WTC11 (cell line): Measurements from ENCODE around the gene ARMC8. TPM values are rescaled to one million over a fixed set of nuclear protein-coding genes. Genes with fewer than 3 reads are reported as not detected.

Experiments
- ATAC-seq: fragments of 200-7000 bp; cut with Tn5 transposase; 2 replicates; pipeline ENCODE4 v1.10.0; 2021; ENCODE audit warnings: mild to moderate bottlenecking, moderate library complexity
- CTCF ChIA-PET: fragments of 300-600 bp; sonication (Branson Sonifier 250); formaldehyde crosslinking; loops from one replicate; lab custom pipeline; 2021; ENCODE audit warnings: antibody characterized with exemption; lab: Charles Lee
- POLR2A ChIA-PET: fragments of 350-600 bp; sonication (Branson Sonifier 250); formaldehyde crosslinking; loops from one replicate; lab custom pipeline; 2021; ENCODE audit warnings: antibody characterized with exemption; lab: Charles Lee
- DNase-seq: peaks from one replicate; pipeline ENCODE4 v3.0.0; 2021; ENCODE audit warnings: low spot score
- H3K27ac Mint-ChIP-seq: 2 replicates; pipeline ENCODE4 v1.8.0; 2021; ENCODE audit warnings: mixed read lengths
- H3K27me3 Mint-ChIP-seq: 2 replicates; pipeline ENCODE4 v1.8.0; 2021; ENCODE audit warnings: low read depth, mild to moderate bottlenecking, moderate library complexity, mixed read lengths
- H3K36me3 Mint-ChIP-seq: 2 replicates; pipeline ENCODE4 v1.8.0; 2021; ENCODE audit warnings: mixed read lengths
- H3K4me1 Mint-ChIP-seq: 2 replicates; pipeline ENCODE4 v1.8.0; 2022; ENCODE audit warnings: mixed read lengths
- H3K4me3 Mint-ChIP-seq: 2 replicates; pipeline ENCODE4 v1.8.0; 2021; ENCODE audit warnings: mild to moderate bottlenecking, moderate library complexity, mixed read lengths
- H3K9me3 Mint-ChIP-seq: 2 replicates; pipeline ENCODE4 v1.8.0; 2021; ENCODE audit warnings: mixed read lengths
- CTCF ChIP-seq: fragments of 200-600 bp; IDR thresholded peaks from 2 replicates; pipeline ENCODE4 v1.8.0; 2022; ENCODE audit warnings: antibody characterized with exemption
- ETV6 ChIP-seq: sonication (generic); formaldehyde crosslinking; IDR thresholded peaks from 2 replicates; pipeline ENCODE4 v1.8.1; 2022; ENCODE audit warnings: mild to moderate bottlenecking, missing genetic modification reagents
- NFE2L1 ChIP-seq: sonication (generic); formaldehyde crosslinking; IDR thresholded peaks from 2 replicates; pipeline ENCODE4 v1.8.1; 2023; ENCODE audit warnings: missing genetic modification reagents
- NR1H2 ChIP-seq: sonication (generic); formaldehyde crosslinking; IDR thresholded peaks from 2 replicates; pipeline ENCODE4 v1.9.0; 2021; ENCODE audit warnings: mild to moderate bottlenecking, moderate library complexity, missing genetic modification reagents
- PRDM15 ChIP-seq: sonication (generic); formaldehyde crosslinking; IDR thresholded peaks from 2 replicates; pipeline ENCODE4 v1.8.0; 2022; ENCODE audit warnings: missing genetic modification reagents
- PREB ChIP-seq: sonication (generic); formaldehyde crosslinking; IDR thresholded peaks from 2 replicates; pipeline ENCODE4 v1.8.1; 2022; ENCODE audit warnings: mild to moderate bottlenecking, missing genetic modification reagents, moderate library complexity, borderline replicate concordance
- STAT6 ChIP-seq: sonication (generic); formaldehyde crosslinking; conservative IDR thresholded peaks from 2 replicates; pipeline ENCODE4 v1.8.1; 2023; ENCODE audit warnings: mild to moderate bottlenecking, low read depth, missing genetic modification reagents, moderate library complexity
- USF2 ChIP-seq: sonication (generic); formaldehyde crosslinking; IDR thresholded peaks from 2 replicates; pipeline ENCODE4 v1.8.1; 2023; ENCODE audit warnings: mild to moderate bottlenecking, missing genetic modification reagents, moderate library complexity
- ZNF512 ChIP-seq: sonication (generic); formaldehyde crosslinking; IDR thresholded peaks from 2 replicates; pipeline ENCODE4 v1.8.1; 2022; ENCODE audit warnings: missing genetic modification reagents, borderline replicate concordance
- total RNA-seq: library from RNA; stranded (reverse); gene quantifications from 3 replicates; pipeline ENCODE4 v1.2.3, GENCODE V29; 2021

Gene ARMC8
- total RNA-seq, 1 experiment from 2014 or later, result 44.9 TPM

- TF ChIP-seq PRDM15 (CRISPR knock-in tag), result no peak
- TF ChIP-seq NFE2L1 (CRISPR knock-in tag), result no peak
- no peak for TF ChIP-seq ZNF512
Measured at GRCh38 chr3:138331143-138331894, 144.2 kb downstream of the ARMC8 start (continued).

- ChIA-PET POLR2A (no interaction called here), CTCF (interaction anchor here (0.7 to 3.0 kb wide), 8 partner anchors 10 to 145 kb away, joined by 3 to 22 read pairs (median 4); partner anchors contain the start of gene ARMC8)
- H3K27me3 Mint-ChIP-seq, result no peaks in the 10 kb centered on the region; the same call in 1 of the 2 replicates
- H3K4me3 Mint-ChIP-seq, result no peak overlapping the region
- DNase-seq (no peak), ATAC-seq (no peak)
- no peaks in the 10 kb centered on the region for H3K36me3 Mint-ChIP-seq
- H3K4me1 Mint-ChIP-seq, result peaks cover 39% of the 10 kb centered on the region
- TF ChIP-seq CTCF (0 out of 2 replicates have a peak, but pooled peaks have one; percentile 30), NR1H2 (CRISPR knock-in tag) (no peak)
- TF ChIP-seq, all 79 proteins: peak for 1
- Mint-ChIP-seq H3K27ac (peak overlapping the region; percentile 88), H3K9me3 (no peaks in the 10 kb centered on the region)
Measured at GRCh38 chr3:138332472-138333073, 145.5 kb downstream of the ARMC8 start.

- no peak overlapping the region for H3K27ac Mint-ChIP-seq
- POLR2A ChIA-PET, result no interaction called here
- CTCF ChIA-PET, result interaction anchor here (1.0 to 1.1 kb wide), 2 partner anchors 13 to 15 kb away, joined by 3 to 4 read pairs; no protein-coding TSS in a partner anchor
- no peaks in the 10 kb centered on the region for H3K9me3 Mint-ChIP-seq
- peaks cover 42% of the 10 kb centered on the region for H3K4me1 Mint-ChIP-seq
- no peaks in the 10 kb centered on the region; the same call in 1 of the 2 replicates for H3K27me3 Mint-ChIP-seq
- TF ChIP-seq ETV6 (CRISPR knock-in tag) (no peak), USF2 (no peak), PREB (no peak), STAT6 (CRISPR knock-in tag) (no peak)
- H3K36me3 Mint-ChIP-seq, result no peaks in the 10 kb centered on the region
- no peak overlapping the region for H3K4me3 Mint-ChIP-seq
- ATAC-seq (no peak), DNase-seq (no peak)
Measured at GRCh38 chr3:138334608-138335007, 147.5 kb downstream of the ARMC8 start.
